HCT116 (cell line): ENCODE results near the gene PLXDC1. TPM values are rescaled to one million over a fixed set of nuclear protein-coding genes. Genes with fewer than 3 reads are reported as not detected.
A peak's percentile ranks its signal among the peaks of the same experiment; 100 is the strongest.

Experiments
- ATAC-seq: fragments of 200-7000 bp; cut with Tn5 transposase; 2 replicates; pipeline ENCODE4 v1.9.1; 2020; ENCODE audit warnings: mild to moderate bottlenecking, moderate library complexity
- BruUV-seq: library from RNA; stranded (reverse); fragments of 400-500 nt; replicated peaks from 2 replicates; lab custom pipeline; 2021; lab: Mats Ljungman, UMichigan
- CTCF ChIA-PET: fragments of 300-600 bp; sonication (Branson Sonifier 250); formaldehyde crosslinking; loops from one replicate; lab custom pipeline; 2021; ENCODE audit warnings: antibody characterized with exemption; lab: Charles Lee
- POLR2A ChIA-PET: fragments of 300-600, 350-600 bp; sonication (Branson Sonifier 250); formaldehyde crosslinking; loops from one replicate; lab custom pipeline; 2021; ENCODE audit warnings: antibody characterized with exemption; lab: Charles Lee
- RAD21 ChIA-PET, 2 experiments: fragments of 300-600 bp; sonication (Branson Sonifier 250); formaldehyde crosslinking; loops; one replicate each; lab custom pipeline; 2023; ENCODE audit warnings: low total read pairs in 2 of 2; ENCODE audit not compliant: uncharacterized antibody in 2 of 2, unreplicated experiment in 2 of 2, low non-redundant PET in 1 of 2; lab: Charles Lee
- DNase-seq: peaks from one replicate; pipeline ENCODE4 v3.0.0-alpha.2; 2010; ENCODE audit warnings: low read depth, low spot score
- H2AFZ ChIP-seq: fragments of 200-600 bp; shearing (Covaris generic), sonication (generic); 2 replicates; pipeline ENCODE4 v1.6.1; 2017; ENCODE audit warnings: low read depth, mixed run types, mixed read lengths, antibody characterized with exemption, low read length; ENCODE audit not compliant: poor library complexity, severe bottlenecking
- H3K27ac ChIP-seq: 2 replicates; pipeline ENCODE4 v1.5.1; 2012; ENCODE audit warnings: low read depth, low read length
- H3K27me3 ChIP-seq: fragments of 200-600 bp; sonication (generic); 2 replicates; pipeline ENCODE4 v1.6.1; 2016; ENCODE audit warnings: mixed run types, low read length, mixed read lengths; ENCODE audit not compliant: insufficient read depth
- H3K36me3 ChIP-seq, 2 experiments: fragments of 200-500 bp in 1 of 2; fragments of 200-600 bp in 1 of 2; sonication (Bioruptor generic) in 1 of 2; sonication (generic) in 1 of 2; 2 replicates each; pipeline versions ENCODE4 v1.5.1 to v1.6.1; 2014 to 2016; ENCODE audit warnings: low read length in 2 of 2, inconsistent platforms in 1 of 2, mixed read lengths in 1 of 2, mixed run types in 1 of 2; ENCODE audit not compliant: insufficient read depth in 2 of 2, control insufficient read depth in 1 of 2
- H3K4me1 ChIP-seq, 2 experiments: fragments of 200-600 bp in 1 of 2; sonication (generic) in 1 of 2; 2 replicates each; pipeline versions ENCODE4 v1.5.1 to v1.6.1; 2012 to 2017; ENCODE audit warnings: low read length in 2 of 2, inconsistent platforms in 1 of 2, mild to moderate bottlenecking in 1 of 2, mixed read lengths in 1 of 2, mixed run types in 1 of 2, moderate library complexity in 1 of 2; ENCODE audit not compliant: insufficient read depth in 2 of 2, control insufficient read depth in 1 of 2
- H3K4me2 ChIP-seq: fragments of 200-600 bp; sonication (generic); 2 replicates; pipeline ENCODE4 v1.6.1; 2017; ENCODE audit warnings: mixed run types, low read length, mixed read lengths
- H3K4me3 ChIP-seq, 2 experiments: fragments of 200-600 bp in 1 of 2; sonication (generic) in 1 of 2; replicated peaks in 1 of 2; 2 replicates each; pipeline ENCODE4 v1.5.1; 2011 to 2016; ENCODE audit warnings: low read length in 2 of 2, control low read depth in 1 of 2, low read depth in 1 of 2, mild to moderate bottlenecking in 1 of 2, mixed read lengths in 1 of 2, mixed run types in 1 of 2
- H3K79me2 ChIP-seq: fragments of 200-600 bp; sonication (generic); 2 replicates; pipeline ENCODE4 v1.6.1; 2017; ENCODE audit warnings: mild to moderate bottlenecking, mixed run types, low read length, moderate library complexity, mixed read lengths; ENCODE audit not compliant: insufficient read depth
- H3K9ac ChIP-seq: fragments of 200-600 bp; sonication (generic); 2 replicates; pipeline ENCODE4 v1.6.1; 2016; ENCODE audit warnings: low read length, mixed read lengths
- H3K9me2 ChIP-seq: fragments of 200-600 bp; sonication (generic), shearing (Covaris generic); 2 replicates; pipeline ENCODE4 v1.6.1; 2017; ENCODE audit warnings: mixed run types, mild to moderate bottlenecking, moderate library complexity; ENCODE audit not compliant: insufficient read depth
- H3K9me3 ChIP-seq, 2 experiments: fragments of 200-500 bp in 1 of 2; fragments of 200-600 bp in 1 of 2; sonication (Bioruptor generic) in 1 of 2; sonication (generic) in 1 of 2; 2 replicates each; pipeline ENCODE4 v1.6.1; 2014 to 2017; ENCODE audit warnings: low read length in 2 of 2, mixed read lengths in 2 of 2, inconsistent platforms in 1 of 2, low read depth in 1 of 2, mild to moderate bottlenecking in 1 of 2, mixed run types in 1 of 2, moderate library complexity in 1 of 2; ENCODE audit not compliant: control insufficient read depth in 1 of 2, insufficient read depth in 1 of 2
- H4K20me1 ChIP-seq: fragments of 200-600 bp; sonication (generic), shearing (Covaris generic); 2 replicates; pipeline ENCODE4 v1.6.1; 2017; ENCODE audit warnings: mixed run types, mild to moderate bottlenecking, moderate library complexity; ENCODE audit not compliant: insufficient read depth
- ATF3 ChIP-seq: IDR thresholded peaks from 2 replicates; pipeline ENCODE4 v1.6.1; 2012
- CBX3 ChIP-seq: IDR thresholded peaks from 2 replicates; pipeline ENCODE4 v1.6.1; 2012; ENCODE audit warnings: low read depth
- EGR1 ChIP-seq: IDR thresholded peaks from 2 replicates; pipeline ENCODE4 v1.6.1; 2012; ENCODE audit warnings: low read depth
- EZH2 ChIP-seq: fragments of 200-600 bp; sonication (generic); IDR thresholded peaks from 2 replicates; pipeline ENCODE4 v1.6.1; 2017; ENCODE audit warnings: antibody characterized with exemption, mixed run types
- EZH2phosphoT487 ChIP-seq: fragments of 200-600 bp; IDR thresholded peaks from 2 replicates; pipeline ENCODE4 v1.6.1; 2018; ENCODE audit warnings: antibody characterized with exemption, borderline replicate concordance
- FOSL1 ChIP-seq: IDR thresholded peaks from 2 replicates; pipeline ENCODE4 v1.6.1; 2012; ENCODE audit warnings: low read depth
- JUND ChIP-seq: IDR thresholded peaks from 2 replicates; pipeline ENCODE4 v1.6.1; 2012
- MAX ChIP-seq: IDR thresholded peaks from 2 replicates; pipeline ENCODE4 v1.6.1; 2012
- POLR2A ChIP-seq: IDR thresholded peaks from 2 replicates; pipeline ENCODE4 v1.7.0; 2011; ENCODE audit warnings: borderline replicate concordance; ENCODE audit not compliant: insufficient read depth, insufficient read length; ENCODE audit errors: extremely low read depth
- POLR2AphosphoS5 ChIP-seq: IDR thresholded peaks from 2 replicates; pipeline ENCODE4 v1.6.1; 2011; ENCODE audit warnings: mild to moderate bottlenecking, low read depth, low read length, moderate library complexity
- RAD21 ChIP-seq: IDR thresholded peaks from 2 replicates; pipeline ENCODE4 v1.6.1; 2012; ENCODE audit warnings: low read depth, mild to moderate bottlenecking
- SIN3A ChIP-seq: IDR thresholded peaks from 2 replicates; pipeline ENCODE4 v1.6.1; 2012; ENCODE audit warnings: low read depth
- SP1 ChIP-seq: IDR thresholded peaks from 2 replicates; pipeline ENCODE4 v1.6.1; 2012; ENCODE audit warnings: low read depth
- TCF7L2 ChIP-seq: IDR thresholded peaks from 2 replicates; pipeline ENCODE4 v1.7.0; 2011; ENCODE audit warnings: borderline replicate concordance, inconsistent platforms; ENCODE audit not compliant: insufficient read depth, insufficient read length; ENCODE audit errors: extremely low read depth
- YY1 ChIP-seq: IDR thresholded peaks from 2 replicates; pipeline ENCODE4 v1.6.1; 2011; ENCODE audit warnings: low read length, low read depth, moderate library complexity, mild to moderate bottlenecking; ENCODE audit not compliant: insufficient replicate concordance; ENCODE audit errors: extremely low read depth
- ZBTB33 ChIP-seq: IDR thresholded peaks from 2 replicates; pipeline ENCODE4 v1.6.1; 2011; ENCODE audit warnings: mild to moderate bottlenecking, low read length, moderate library complexity; ENCODE audit not compliant: insufficient replicate concordance; ENCODE audit errors: extremely low read depth
- ZNF274 ChIP-seq: fragments of 200-500 bp; sonication (Bioruptor generic); IDR thresholded peaks from 2 replicates; pipeline ENCODE4 v1.6.1; 2014; ENCODE audit warnings: mild to moderate bottlenecking, low read depth, low read length, inconsistent platforms
- intact Hi-C: fragments of 100-400 bp; cut with micrococcal nuclease; formaldehyde crosslinking; loops from 2 replicates; pipeline ENCODE4 v1.10.0; 2022
- total RNA-seq: library from RNA; stranded (reverse); gene quantifications from one replicate; pipeline ENCODE4 v1.2.1, GENCODE V29; 2021; ENCODE audit not compliant: unreplicated experiment
- TF ChIP-seq, protein P1 (sequence below), 3 experiments: fragments of 200-600 bp in 1 of 3; sonication (generic) in 1 of 3; IDR thresholded peaks in 2 of 3; conservative IDR thresholded peaks in 1 of 3; 2 replicates each; pipeline ENCODE4 v1.5.1; 2012 to 2017; ENCODE audit warnings: low read depth in 2 of 3, low read length in 2 of 3, antibody characterized with exemption in 1 of 3, borderline replicate concordance in 1 of 3, control low read depth in 1 of 3, mild to moderate bottlenecking in 1 of 3, mixed read lengths in 1 of 3, mixed run types in 1 of 3, moderate library complexity in 1 of 3; ENCODE audit not compliant: insufficient read depth in 1 of 3
- TF ChIP-seq, protein P2 (sequence below): IDR thresholded peaks from 2 replicates; pipeline ENCODE4 v1.6.1; 2012; ENCODE audit warnings: low read depth

The PLXDC1 gene
- total RNA-seq, 1 experiment from 2014 or later, result 1.8 TPM

DNA sequence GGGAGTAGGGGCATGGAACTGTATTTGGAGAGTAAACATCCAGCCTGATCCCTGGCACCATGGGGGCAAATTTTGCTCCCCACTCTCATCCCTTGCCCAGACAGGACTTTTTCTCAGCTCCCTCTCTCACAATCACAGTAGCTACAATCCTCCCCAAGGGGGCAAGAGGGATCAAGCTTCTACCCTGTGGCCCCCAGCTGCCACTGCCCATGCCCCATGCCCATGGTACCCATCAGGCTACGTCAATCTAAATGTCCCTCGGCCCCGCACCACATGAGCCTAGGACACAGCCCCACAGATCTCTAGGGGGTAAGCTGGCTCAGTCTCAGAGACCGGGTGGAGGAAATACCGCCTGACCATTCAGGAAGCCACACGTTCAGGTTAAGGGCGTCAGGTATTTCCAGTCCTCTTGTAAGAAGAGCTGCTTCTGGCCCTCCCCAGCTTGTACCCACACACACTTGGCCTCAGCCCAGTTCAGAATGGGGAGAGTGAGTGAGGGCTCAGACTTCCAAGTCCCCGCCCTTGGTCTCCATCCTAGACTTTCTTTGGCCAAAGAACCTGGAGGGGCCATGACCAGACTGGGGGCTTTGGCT, 44.2 kb upstream of the PLXDC1 start:
- Histone ChIP-seq H3K27me3 (no peaks in the 10 kb centered on the region), H4K20me1 (no peaks in the 10 kb centered on the region), H3K4me1 (peaks cover 19 to 35% of the 10 kb centered on the region in 2 experiments), H3K36me3 (peaks cover 5 to 7% of the 10 kb centered on the region in 2 experiments; a peak in 3 of 4 replicates), H3K9me2 (no peaks in the 10 kb centered on the region), H2AFZ (no peak overlapping the region), H3K9ac (no peak overlapping the region), H3K9me3 (no peaks in the 10 kb centered on the region), H3K4me3 (peak overlapping the region in 1 of 2 experiments; percentile 75; a peak in 2 of 4 replicates), H3K4me2 (peak overlapping the region; percentile 92), H3K79me2 (peaks cover 19% of the 10 kb centered on the region)
- intact Hi-C loops, result no loop called here
- ChIA-PET RAD21 (no interaction called here), POLR2A (interaction anchor here (1.8 kb wide), 1 partner anchor 31 kb away, joined by 3 read pairs; no protein-coding TSS in a partner anchor), CTCF (interaction anchor here (1.3 to 1.7 kb wide), 4 partner anchors 21 to 43 kb away, joined by 3 to 6 read pairs (median 5); no protein-coding TSS in a partner anchor)
- no TSS peak for BruUV-seq
- ATAC-seq, result no peak
- no peak for TF ChIP-seq JUND
- no peak for TF ChIP-seq TCF7L2
- TF ChIP-seq POLR2AphosphoS5, result no peak
- TF ChIP-seq SP1, result no peak
- TF ChIP-seq SIN3A, result no peak
- TF ChIP-seq EZH2, result no peak
- no peak for TF ChIP-seq POLR2A
- no peak for TF ChIP-seq EZH2phosphoT487
- TF ChIP-seq EGR1, result no peak
- TF ChIP-seq, protein P1, sequence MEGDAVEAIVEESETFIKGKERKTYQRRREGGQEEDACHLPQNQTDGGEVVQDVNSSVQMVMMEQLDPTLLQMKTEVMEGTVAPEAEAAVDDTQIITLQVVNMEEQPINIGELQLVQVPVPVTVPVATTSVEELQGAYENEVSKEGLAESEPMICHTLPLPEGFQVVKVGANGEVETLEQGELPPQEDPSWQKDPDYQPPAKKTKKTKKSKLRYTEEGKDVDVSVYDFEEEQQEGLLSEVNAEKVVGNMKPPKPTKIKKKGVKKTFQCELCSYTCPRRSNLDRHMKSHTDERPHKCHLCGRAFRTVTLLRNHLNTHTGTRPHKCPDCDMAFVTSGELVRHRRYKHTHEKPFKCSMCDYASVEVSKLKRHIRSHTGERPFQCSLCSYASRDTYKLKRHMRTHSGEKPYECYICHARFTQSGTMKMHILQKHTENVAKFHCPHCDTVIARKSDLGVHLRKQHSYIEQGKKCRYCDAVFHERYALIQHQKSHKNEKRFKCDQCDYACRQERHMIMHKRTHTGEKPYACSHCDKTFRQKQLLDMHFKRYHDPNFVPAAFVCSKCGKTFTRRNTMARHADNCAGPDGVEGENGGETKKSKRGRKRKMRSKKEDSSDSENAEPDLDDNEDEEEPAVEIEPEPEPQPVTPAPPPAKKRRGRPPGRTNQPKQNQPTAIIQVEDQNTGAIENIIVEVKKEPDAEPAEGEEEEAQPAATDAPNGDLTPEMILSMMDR (IDR thresholded peaks at IDR 0.05 in 2 of 3, conservative IDR thresholded peaks at IDR 0.05 in 1 of 3; ENCODE audit: borderline replicate concordance in 1 of 3, insufficient read depth in 1 of 3, low read depth in 2 of 3, low read length in 2 of 3), result no peak
- TF ChIP-seq MAX, result no peak
- TF ChIP-seq YY1, result no peak
- TF ChIP-seq, protein P2, sequence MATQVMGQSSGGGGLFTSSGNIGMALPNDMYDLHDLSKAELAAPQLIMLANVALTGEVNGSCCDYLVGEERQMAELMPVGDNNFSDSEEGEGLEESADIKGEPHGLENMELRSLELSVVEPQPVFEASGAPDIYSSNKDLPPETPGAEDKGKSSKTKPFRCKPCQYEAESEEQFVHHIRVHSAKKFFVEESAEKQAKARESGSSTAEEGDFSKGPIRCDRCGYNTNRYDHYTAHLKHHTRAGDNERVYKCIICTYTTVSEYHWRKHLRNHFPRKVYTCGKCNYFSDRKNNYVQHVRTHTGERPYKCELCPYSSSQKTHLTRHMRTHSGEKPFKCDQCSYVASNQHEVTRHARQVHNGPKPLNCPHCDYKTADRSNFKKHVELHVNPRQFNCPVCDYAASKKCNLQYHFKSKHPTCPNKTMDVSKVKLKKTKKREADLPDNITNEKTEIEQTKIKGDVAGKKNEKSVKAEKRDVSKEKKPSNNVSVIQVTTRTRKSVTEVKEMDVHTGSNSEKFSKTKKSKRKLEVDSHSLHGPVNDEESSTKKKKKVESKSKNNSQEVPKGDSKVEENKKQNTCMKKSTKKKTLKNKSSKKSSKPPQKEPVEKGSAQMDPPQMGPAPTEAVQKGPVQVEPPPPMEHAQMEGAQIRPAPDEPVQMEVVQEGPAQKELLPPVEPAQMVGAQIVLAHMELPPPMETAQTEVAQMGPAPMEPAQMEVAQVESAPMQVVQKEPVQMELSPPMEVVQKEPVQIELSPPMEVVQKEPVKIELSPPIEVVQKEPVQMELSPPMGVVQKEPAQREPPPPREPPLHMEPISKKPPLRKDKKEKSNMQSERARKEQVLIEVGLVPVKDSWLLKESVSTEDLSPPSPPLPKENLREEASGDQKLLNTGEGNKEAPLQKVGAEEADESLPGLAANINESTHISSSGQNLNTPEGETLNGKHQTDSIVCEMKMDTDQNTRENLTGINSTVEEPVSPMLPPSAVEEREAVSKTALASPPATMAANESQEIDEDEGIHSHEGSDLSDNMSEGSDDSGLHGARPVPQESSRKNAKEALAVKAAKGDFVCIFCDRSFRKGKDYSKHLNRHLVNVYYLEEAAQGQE, result no peak
- no peak for TF ChIP-seq ZNF274
- TF ChIP-seq ZBTB33, result no peak
- no peak for TF ChIP-seq CBX3
- no peak for TF ChIP-seq ATF3
- no peak for TF ChIP-seq FOSL1
- no peak for TF ChIP-seq RAD21
- TF ChIP-seq, all 23 proteins: peak for 0
- DNase-seq, result no peak
- H3K27ac ChIP-seq, result no peak overlapping the region
